Stimulated activated CD4-positive, alpha-beta T cell treated with anti-CD3 and anti-CD28 coated beads, Interleukin-2, amount 100 ng/mL, for 24 hours (primary cell): Measurements from ENCODE around the gene TMEM14B.
"Not testable (repeated sequence)": the region's sequence is repeated elsewhere in the genome, so short reads cannot be mapped to it uniquely, and the experiment has no call there.

Experiments
- DNase-seq, 2 donors: peaks; one replicate each; pipeline ENCODE4 v3.0.0-alpha.2; 2020

TMEM14B gene

DNA sequence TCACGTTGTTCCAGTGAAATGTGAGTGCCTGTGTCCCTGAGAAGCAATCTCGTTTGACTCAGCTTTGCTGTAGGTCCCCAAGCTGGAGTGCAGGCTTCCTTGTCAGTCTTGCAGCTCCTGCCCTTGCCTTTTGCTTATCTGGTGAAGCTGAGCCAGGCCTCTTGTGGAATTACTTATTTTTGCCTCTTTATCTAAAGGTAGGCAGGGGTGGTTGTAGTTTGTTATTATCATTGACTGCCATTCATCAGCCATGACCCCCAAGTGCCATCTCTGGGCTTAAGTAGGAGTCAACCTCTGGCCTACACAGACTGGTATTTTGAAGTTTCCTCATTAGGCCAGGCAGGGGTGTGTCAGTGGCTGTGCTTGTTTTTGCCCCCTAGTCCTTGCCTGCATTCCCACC is 2.1 kb downstream of the TMEM14B start:
- DNase-seq = no peak

DNA sequence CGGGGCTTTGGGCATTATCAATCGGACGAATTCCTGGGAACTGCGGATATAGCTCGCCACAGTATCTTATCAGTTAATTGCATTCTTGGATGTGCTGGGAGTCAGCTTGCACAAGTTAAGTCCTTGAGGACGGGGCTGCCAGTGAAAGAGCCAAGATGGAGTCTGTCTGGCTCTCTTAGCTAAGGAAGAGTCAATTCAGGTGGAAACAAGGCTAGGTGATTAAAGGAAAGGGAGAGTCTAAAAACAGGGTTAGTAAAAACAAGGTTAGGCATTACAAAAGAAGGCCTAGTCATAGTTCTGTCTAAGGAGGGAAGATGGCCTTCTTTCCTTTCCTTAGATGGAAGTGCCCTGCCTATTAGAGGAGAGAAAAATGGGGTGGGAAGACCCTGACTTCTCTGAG is 3.0 kb downstream of the TMEM14B start:
- DNase-seq = not testable (repeated sequence)

DNA sequence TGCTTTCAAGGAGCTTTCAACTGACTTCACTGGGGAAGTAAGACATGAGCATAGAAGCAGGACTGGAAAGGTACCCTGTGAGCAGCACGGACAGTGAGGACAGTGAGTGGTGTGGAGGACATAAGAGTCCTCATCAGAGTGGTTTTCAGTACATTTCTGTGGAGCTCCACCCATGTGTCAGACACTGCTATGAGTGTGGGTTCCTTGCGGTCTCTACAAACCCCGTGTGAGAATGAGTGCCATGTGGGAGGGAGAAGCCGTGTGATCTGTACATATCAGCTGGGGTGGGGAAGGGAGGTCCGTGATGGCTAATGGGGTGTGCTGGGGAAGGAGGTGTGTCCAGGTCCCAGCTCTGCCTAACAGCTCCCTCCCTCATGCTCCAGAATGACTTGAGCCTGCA is 4.2 kb downstream of the TMEM14B start:
- DNase-seq = not testable (repeated sequence)

DNA sequence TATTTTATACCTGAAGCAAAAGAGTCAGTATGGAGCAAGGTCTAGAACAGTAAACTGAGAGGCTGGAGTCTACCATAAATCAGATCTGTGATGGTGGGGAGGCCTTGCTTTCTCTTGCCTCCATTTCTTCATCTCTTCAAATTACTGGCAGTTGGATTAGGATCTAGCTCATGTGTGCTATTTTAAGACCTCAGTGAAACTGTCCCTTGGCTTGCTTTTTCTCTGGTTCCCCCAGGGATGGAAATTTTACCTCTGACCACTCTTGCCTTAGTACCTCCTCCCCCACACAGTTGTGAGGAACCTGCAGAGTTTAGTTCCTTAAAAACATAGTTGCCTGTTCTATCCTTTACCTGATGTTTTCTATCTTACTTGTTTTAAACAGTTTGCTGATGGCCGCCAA is 8.5 kb downstream of the TMEM14B start:
- no peak for DNase-seq

DNA sequence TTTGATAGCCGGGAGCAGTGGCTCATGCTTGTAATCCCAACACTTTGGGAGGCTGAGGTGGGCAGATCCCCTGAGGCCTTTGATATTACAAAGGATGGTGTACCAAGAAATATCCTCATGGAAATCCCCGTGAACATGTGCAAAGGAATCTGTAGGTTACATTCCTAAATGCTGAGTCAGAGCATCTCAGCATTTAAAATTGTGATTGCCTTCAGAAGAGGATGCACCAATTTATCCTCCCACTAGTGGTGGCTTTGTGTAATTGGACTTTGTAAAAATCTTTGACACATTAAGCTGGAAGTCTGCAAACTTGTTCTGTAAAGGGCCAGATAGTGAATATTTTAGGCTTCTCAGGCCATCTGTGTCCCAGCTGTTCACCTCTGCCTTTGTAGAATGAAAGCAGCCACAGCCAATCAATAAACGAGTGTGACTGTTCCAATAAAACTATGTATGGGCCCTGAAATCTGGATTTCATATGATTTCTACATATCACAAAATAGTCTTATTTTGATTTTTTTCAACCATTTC is 11.8 kb downstream of the TMEM14B start:
- DNase-seq = no peak

DNA sequence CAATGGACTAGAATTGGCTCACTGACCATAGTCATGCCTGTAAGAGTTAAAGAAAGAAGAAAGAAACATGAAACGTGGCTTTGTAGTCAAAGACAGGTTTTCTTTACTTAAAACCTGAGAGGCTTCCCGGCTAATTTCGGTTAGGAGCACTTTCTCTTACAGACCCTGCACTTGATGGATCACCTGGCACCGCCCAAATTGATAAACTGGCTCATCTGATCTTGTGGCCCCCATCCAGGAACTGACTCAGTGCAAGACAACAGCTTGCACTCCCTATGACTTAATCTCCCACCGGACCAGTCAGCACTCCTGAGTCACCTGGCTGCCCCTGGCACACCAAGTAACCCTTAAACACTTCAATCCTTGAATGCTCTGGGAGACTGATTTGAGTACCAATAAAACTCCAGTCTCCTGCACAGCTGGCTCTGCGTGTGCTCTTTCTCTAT is 12.3 kb downstream of the TMEM14B start:
- peak in 1 of 2 donors; percentile 5 for DNase-seq

DNA sequence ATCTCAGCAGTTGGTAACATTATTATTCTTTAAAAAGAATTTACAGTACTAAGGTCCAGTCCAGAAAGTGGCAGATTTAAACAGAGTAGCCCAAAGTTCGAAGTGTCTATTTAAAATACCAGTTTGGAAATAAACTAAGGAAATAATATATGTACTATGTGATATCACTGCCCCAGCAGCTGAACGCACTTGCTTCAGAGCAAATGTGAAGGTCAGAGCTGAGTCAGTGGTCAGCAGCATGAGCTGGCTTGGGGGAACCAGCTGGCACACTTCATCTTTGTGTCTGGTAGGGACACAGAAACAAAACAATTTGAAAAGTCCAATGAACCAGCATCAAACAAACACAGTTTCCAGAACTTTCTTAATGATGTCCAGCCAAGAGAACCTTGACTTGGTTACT is 15.4 kb downstream of the TMEM14B start:
- no peak for DNase-seq

DNA sequence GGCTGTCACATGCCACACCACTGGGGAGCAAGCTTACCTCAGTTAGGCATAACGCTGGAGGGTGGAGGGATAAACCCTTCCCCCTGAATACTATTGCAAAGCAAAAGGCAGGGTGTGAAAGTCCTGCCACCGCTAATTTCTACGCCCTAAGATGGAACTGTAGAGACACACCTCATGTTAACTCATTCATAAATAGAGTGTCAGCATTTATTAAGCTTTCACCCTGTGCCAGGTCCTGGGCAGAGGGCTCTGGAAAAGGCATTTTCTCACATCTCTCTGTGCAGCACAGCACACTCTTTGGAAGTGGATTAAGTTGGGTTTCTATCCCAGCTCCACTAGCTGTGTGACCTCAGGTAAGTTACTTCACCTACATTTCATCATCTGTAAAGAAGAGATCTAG is 21.8 kb downstream of the TMEM14B start:
- no peak for DNase-seq

DNA sequence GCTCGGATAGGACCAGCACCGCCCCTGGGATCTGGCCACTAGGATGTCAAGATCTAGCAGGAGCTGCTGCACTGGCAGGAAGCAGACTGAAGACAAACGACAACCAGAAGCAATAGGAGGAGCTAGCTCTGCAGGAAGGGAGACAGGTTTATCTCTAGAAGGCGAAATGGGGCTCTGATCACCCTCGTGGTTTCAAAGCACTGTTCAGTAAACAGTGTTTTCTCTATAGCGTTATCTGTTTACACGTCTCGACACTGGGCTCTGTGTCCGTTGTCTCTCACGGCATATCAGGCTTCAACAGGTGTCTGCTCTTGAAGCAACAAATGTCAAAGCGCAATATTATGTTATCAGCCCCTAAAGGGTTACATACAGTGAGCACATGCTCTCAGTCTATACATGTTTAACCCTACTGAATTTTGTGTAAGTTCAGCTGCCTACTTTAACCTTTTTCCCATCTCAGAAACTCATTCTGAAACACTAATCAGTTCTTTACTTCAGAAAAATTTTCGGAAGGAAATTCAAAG is 23.8 kb downstream of the TMEM14B start:
- DNase-seq = no peak

DNA sequence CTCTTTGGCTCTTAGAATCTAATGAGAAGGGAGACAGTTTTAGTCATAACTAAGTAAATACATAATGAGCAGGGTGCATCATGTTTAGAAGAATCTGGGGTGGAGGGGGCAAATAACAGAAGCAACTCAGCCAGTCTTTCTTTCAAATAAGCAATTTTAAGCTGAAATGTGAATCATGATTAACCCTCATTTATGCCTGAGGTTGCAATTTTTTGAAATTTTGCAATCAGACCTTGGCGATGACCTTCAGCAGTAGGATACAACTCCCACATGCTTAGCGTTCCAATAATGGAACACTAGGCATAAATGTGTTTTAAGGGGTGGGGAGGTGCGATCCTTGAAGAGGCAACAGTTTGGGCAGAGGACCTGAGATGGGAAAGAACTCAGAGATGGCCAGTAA is 30.6 kb downstream of the TMEM14B start:
- no peak for DNase-seq

DNA sequence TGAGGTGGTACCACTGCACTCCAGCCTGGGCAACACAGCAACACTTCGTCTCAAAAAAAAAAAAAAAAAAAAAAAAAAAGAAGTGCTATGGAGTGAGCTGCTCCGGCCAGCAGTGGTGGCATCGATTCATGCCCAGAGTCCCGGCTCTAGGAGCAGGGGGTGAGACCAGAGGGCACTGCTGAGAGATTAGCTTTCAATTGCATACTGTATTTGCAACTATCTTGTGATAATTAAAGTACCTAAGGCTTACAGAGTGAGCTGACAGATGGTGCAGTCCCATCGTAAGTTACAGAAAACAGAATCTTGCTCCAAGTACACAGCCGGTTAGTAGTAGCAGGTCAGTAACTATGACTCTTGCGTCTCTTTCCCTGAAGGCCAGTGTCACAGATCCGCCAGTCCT is 31.5 kb downstream of the TMEM14B start:
- no peak for DNase-seq

DNA sequence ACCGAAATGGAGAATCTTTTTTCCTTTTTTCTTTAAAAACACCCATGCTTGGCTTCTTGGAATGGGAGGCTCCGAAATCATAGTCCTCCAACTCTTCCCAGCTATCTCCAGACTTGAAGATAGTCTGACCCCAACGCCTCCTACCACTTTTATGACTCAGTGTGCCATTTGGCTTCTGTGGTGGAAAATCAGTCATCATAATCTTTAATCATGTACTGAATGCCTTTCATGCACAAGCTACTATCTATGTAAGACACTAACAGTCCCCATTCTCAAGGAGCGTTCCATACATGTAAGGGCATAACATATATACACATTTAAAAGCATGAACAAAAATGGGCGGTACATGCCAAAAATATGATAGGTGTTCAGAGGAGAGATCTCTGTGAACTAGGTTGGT is 44.1 kb downstream of the TMEM14B start:
- no peak for DNase-seq

DNA sequence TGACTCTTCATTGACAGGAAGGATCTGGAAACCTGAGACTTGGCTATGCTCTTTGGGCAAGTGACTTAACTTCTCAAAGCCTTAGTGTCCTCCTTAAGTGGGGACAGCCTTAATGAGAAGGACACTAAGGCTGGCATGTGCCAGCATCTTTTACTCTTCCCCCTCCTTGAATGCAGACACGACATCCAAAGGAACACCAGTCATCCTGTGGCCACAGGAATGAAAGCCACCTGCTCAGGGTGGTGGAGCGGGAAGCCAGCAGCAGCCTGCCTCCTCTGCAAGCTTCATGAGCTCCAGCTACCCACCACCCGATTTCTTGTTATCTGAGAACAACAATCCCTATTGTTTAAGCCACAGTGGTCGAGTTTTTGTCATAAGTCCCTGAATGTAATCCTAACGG is 44.5 kb downstream of the TMEM14B start:
- no peak for DNase-seq

DNA sequence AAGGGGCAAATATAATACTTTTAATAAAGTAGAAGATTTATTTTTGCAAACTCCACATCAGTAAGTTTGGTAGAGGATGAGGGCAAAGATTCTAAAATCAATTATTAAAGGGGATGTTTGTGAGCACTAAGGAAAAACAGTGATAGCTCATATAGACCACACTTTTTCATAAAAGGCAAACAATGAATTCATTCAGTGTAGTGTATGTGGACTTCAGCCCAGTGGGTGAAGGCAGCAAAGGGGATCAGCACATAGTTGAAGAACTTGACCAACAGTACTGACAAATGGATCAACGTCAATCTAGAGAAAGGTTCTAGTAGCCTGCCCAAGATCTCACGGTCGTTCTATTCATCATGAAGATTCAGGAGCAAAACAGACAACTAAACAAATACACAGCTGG is 45.4 kb downstream of the TMEM14B start:
- DNase-seq = no peak

DNA sequence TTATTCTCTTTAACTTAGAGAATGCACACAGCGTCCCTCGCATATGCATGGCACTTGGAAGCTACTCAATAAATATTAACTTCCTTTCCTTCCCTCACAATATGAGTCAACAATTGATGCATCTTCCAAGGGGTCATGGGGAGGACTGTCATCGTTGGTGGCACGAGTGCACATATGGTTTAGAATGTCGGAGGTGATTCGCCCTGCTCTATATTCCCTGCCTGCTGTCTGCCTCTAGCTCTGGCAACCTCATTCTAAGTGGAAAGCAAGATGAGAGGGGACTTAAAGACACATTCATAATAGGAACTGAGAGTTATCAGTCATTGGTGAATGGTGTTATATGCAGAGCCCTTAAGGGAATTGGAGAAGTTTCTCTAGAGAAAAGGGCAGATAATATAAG is 46.1 kb downstream of the TMEM14B start:
- no peak for DNase-seq

DNA sequence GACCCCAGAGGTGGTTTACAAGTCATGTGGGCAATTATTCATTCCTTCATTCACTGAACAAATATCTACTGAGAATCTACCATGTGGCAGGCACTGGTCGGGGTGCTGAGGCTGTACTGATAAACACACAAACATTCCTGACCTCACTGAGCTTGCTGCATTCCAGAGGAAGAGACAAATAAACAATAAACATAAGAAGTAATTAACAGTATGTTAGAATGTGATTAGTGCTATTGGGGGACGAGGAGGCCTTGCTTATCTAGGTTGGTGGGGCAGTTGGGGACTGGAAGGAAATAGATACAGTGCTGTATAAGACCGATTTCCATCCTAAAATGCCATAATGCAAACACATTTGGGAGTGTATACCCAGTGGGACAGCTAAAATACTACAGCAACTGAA is 46.6 kb downstream of the TMEM14B start:
- no peak for DNase-seq

DNA sequence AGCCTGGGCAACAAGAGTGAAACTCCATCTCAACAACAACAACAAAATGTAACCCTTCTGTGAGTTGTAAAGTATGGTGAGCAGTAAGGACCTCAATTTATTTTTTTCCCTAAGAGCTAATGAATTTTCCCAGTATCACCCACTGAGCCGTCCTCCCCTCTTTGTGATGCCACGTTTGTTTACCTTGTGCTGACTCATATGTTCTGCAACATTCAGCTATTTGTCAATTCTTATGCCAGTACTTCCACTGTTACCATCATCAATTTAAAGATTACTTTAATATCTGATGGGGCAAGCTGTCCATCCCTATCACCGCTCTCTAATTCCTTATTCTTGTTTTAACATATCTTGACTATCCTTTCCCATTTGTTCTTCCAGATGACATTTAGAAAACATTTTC is 53.2 kb downstream of the TMEM14B start:
- DNase-seq = no peak

DNA sequence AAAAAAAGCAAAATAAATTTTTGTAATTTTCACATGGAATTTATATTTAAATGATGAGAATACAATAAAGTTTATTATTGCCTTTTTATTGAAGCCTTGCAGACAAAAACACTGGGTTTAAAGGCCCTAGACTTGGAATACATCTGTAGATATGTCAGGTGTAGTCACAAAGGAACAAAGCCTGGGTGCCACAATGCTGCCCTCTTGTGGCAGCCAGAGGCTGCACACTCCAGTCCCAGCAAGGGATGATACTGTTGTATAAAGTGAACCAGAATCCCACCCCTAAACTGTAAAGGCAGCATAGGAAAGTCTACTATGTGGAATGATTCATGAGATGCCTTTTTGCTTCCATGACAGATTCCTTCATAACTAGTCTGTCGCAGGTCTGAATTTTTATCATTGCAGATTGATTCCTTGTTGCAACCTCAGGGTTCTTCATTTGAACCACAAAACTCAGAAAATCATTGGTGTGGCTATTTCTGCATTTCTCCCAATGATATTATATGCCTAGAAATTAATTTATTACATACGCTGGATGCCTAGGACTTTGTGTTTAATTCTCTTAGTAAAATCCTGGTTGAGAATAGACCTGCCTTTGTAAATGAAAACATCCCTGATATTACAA is 53.7 kb downstream of the TMEM14B start:
- DNase-seq = peak; percentile 63 to 66
